Panc1 (cell line): ENCODE measurements around the gene MISP3. TPM values are rescaled to one million over a fixed set of nuclear protein-coding genes. Genes with fewer than 3 reads are reported as not detected.

Experiments
- ATAC-seq: fragments of 200-7000 bp; cut with Tn5 transposase; 2 replicates; pipeline ENCODE4 v1.9.1; 2020; ENCODE audit warnings: mild to moderate bottlenecking, moderate library complexity
- BruUV-seq: library from RNA; stranded (reverse); fragments of 400-500 nt; replicated peaks from 2 replicates; lab custom pipeline; 2021; lab: Mats Ljungman, UMichigan
- CTCF ChIA-PET: fragments of 300-600 bp; sonication (Branson Sonifier 250); formaldehyde crosslinking; loops from one replicate; lab custom pipeline; 2022; ENCODE audit warnings: antibody characterized with exemption; lab: Charles Lee
- POLR2A ChIA-PET: fragments of 300-600 bp; sonication (Branson Sonifier 250); formaldehyde crosslinking; loops from one replicate; lab custom pipeline; 2022; ENCODE audit warnings: antibody characterized with exemption; lab: Charles Lee
- DNase-seq: peaks from one replicate; pipeline ENCODE4 v3.0.0-alpha.2; 2010; ENCODE audit warnings: low read depth, low spot score
- H3K27ac ChIP-seq: 2 replicates; pipeline ENCODE4 v1.5.1; 2011; ENCODE audit warnings: mild to moderate bottlenecking, low read length, inconsistent platforms
- H3K27me3 ChIP-seq: fragments of 200-500 bp; sonication (Bioruptor generic); 2 replicates; pipeline ENCODE4 v1.6.0; 2014; ENCODE audit warnings: low read length, inconsistent platforms; ENCODE audit not compliant: control insufficient read depth, insufficient read depth
- H3K36me3 ChIP-seq: fragments of 200-500 bp; sonication (Bioruptor generic); 2 replicates; pipeline ENCODE4 v1.5.1; 2014; ENCODE audit warnings: inconsistent platforms, mild to moderate bottlenecking, low read length, moderate library complexity; ENCODE audit not compliant: control insufficient read depth, insufficient read depth
- H3K4me1 ChIP-seq: 2 replicates; pipeline ENCODE4 v1.5.1; 2011; ENCODE audit warnings: inconsistent platforms, mild to moderate bottlenecking, low read length, moderate library complexity; ENCODE audit not compliant: control insufficient read depth, insufficient read depth
- H3K4me3 ChIP-seq, 2 experiments: 2 replicates each; pipeline ENCODE4 v1.5.1; 2011 to 2012; ENCODE audit warnings: low read depth in 2 of 2, low read length in 2 of 2, mild to moderate bottlenecking in 2 of 2, inconsistent platforms in 1 of 2, moderate library complexity in 1 of 2
- H3K9me3 ChIP-seq: fragments of 200-500 bp; sonication (Bioruptor generic); 2 replicates; pipeline ENCODE4 v1.5.1; 2014; ENCODE audit warnings: low read depth, mild to moderate bottlenecking, inconsistent platforms, low read length, moderate library complexity; ENCODE audit not compliant: control insufficient read depth, insufficient read depth
- CTCF ChIP-seq: fragments of 450-650 bp; IDR thresholded peaks from 2 replicates; pipeline ENCODE4 v1.5.1; 2017; ENCODE audit warnings: mild to moderate bottlenecking
- POLR2AphosphoS5 ChIP-seq: IDR thresholded peaks from 2 replicates; pipeline ENCODE4 v1.6.1; 2012; ENCODE audit warnings: mild to moderate bottlenecking, low read depth, low read length, moderate library complexity
- REST ChIP-seq, 2 experiments: IDR thresholded peaks; 2 replicates each; pipeline ENCODE4 v1.6.1; 2011 to 2012; ENCODE audit warnings: low read depth in 2 of 2, control low read depth in 1 of 2, low read length in 1 of 2, mild to moderate bottlenecking in 1 of 2, moderate library complexity in 1 of 2; ENCODE audit not compliant: insufficient read depth in 1 of 2
- SIN3A ChIP-seq: IDR thresholded peaks from 2 replicates; pipeline ENCODE4 v1.6.1; 2012; ENCODE audit warnings: low read depth, mild to moderate bottlenecking, low read length, moderate library complexity, borderline replicate concordance; ENCODE audit not compliant: insufficient read depth
- TCF7L2 ChIP-seq: IDR thresholded peaks from 2 replicates; pipeline ENCODE4 v1.6.1; 2011; ENCODE audit warnings: mild to moderate bottlenecking, low read depth, low read length, inconsistent platforms
- in situ Hi-C: cut with HindIII; loops from 2 replicates; pipeline ENCODE4 v1.10.0; 2016; ENCODE audit warnings: low sequenced_read_pairs, low pct_unique_long_range_greater_than_20kb
- intact Hi-C: fragments of 100-400 bp; cut with micrococcal nuclease; formaldehyde crosslinking; loops from one replicate; pipeline ENCODE4 v1.10.0; 2022; ENCODE audit not compliant: unreplicated experiment
- total RNA-seq: library from RNA; stranded (reverse); gene quantifications from one replicate; pipeline ENCODE4 v1.2.1, GENCODE V29; 2021; ENCODE audit not compliant: unreplicated experiment

MISP3 gene
- total RNA-seq, 1 experiment from 2014 or later, result 1.5 TPM

GRCh38 chr19:14114854-14115253 is 42.3 kb downstream of the MISP3 start:
- ChIA-PET POLR2A (interaction anchor here (0.6 to 0.9 kb wide), 2 partner anchors 12 to 216 kb away, joined by 3 to 4 read pairs; no protein-coding TSS in a partner anchor), CTCF (interaction anchor here (0.7 to 1.5 kb wide), 3 partner anchors 16 to 39 kb away, joined by 3 to 5 read pairs (median 3); partner anchors contain the start of gene ASF1B)
- intact Hi-C loops (no loop called here), in situ Hi-C loops (no loop called here)
- no peaks in the 10 kb centered on the region for H3K9me3 ChIP-seq
- H3K27ac ChIP-seq, result no peak overlapping the region
- no TSS peak for BruUV-seq
- ATAC-seq (no peak), DNase-seq (no peak)
- H3K4me3 ChIP-seq, result no peak overlapping the region
- H3K4me1 ChIP-seq, result peaks cover 42% of the 10 kb centered on the region
- no peaks in the 10 kb centered on the region for H3K27me3 ChIP-seq
- TF ChIP-seq CTCF (peak; percentile 79), SIN3A (no peak), REST (IDR thresholded peaks at IDR 0.05; ENCODE audit: insufficient read depth in 1 of 2, low read depth in 2 of 2, low read length in 1 of 2) (no peak), TCF7L2 (no peak), POLR2AphosphoS5 (no peak)
- no peaks in the 10 kb centered on the region for H3K36me3 ChIP-seq

GRCh38 chr19:14115756-14116155 is 43.2 kb downstream of the MISP3 start:
- CTCF ChIA-PET, result no interaction called here
- intact Hi-C loops, result no loop called here

More at GRCh38 chr19:14115756-14116155, 43.2 kb downstream of the MISP3 start:
- POLR2A ChIA-PET, result interaction anchor here (0.6 to 0.9 kb wide), 2 partner anchors 13 to 19 kb away, joined by 3 to 5 read pairs; no protein-coding TSS in a partner anchor
- Histone ChIP-seq H3K4me3 (no peak overlapping the region; a peak in 1 of 4 replicates), H3K4me1 (peaks cover 42% of the 10 kb centered on the region), H3K27ac (no peak overlapping the region), H3K27me3 (no peaks in the 10 kb centered on the region), H3K9me3 (no peaks in the 10 kb centered on the region), H3K36me3 (no peaks in the 10 kb centered on the region)
- in situ Hi-C loops, result no loop called here
- BruUV-seq, result no TSS peak
- DNase-seq (no peak), ATAC-seq (no peak)
- TF ChIP-seq TCF7L2, result no peak
- no peak for TF ChIP-seq REST (IDR thresholded peaks at IDR 0.05; ENCODE audit: insufficient read depth in 1 of 2, low read depth in 2 of 2, low read length in 1 of 2)
